H1 (cell line): ENCODE results near the gene LIMS1. TPM values are rescaled to one million over a fixed set of nuclear protein-coding genes. Genes with fewer than 3 reads are reported as not detected.

Source experiments
- BRCA1 ChIP-seq: IDR thresholded peaks from 2 replicates; pipeline ENCODE4 v1.6.1; 2012; ENCODE audit warnings: low read depth, low read length, improper control_type of control experiment
- SIN3A ChIP-seq, 2 experiments: IDR thresholded peaks in 1 of 2; conservative IDR thresholded peaks in 1 of 2; 2 replicates each; pipeline ENCODE4 v1.6.1; 2011 to 2012; ENCODE audit warnings: low read length in 2 of 2, improper control_type of control experiment in 1 of 2, low read depth in 1 of 2, mild to moderate bottlenecking in 1 of 2
- polyA plus RNA-seq, 7 experiments: library from polyadenylated mRNA; depleted of rRNA in 3 of 7; stranded (reverse) in 5 of 7; unstranded in 2 of 7; fragments of >200 nt in 5 of 7; fragments of 200-250 nt in 2 of 7; gene quantifications; 1 replicate in 5 of 7; 2 replicates in 1 of 7; 4 replicates in 1 of 7; pipeline versions ENCODE4 v1.2.1 to v1.2.3, GENCODE V29; 2011 to 2013; ENCODE audit warnings: missing spikeins in 2 of 7, mixed read lengths in 2 of 7
- total RNA-seq: library from RNA; stranded (reverse); fragmentation: NEBNext Ultra II Directional; extraction: Animal tissue kit (Norgen Biotek cat#: 25700); gene quantifications from 2 replicates; pipeline ENCODE4 v1.2.1, GENCODE V29; 2021
- TF ChIP-seq, protein P1 (sequence below): IDR thresholded peaks from 2 replicates; pipeline ENCODE4 v1.6.1; 2012; ENCODE audit warnings: low read length, inconsistent platforms

LIMS1 gene
- total and polyA plus RNA-seq, 2 of the 8 experiments (the other 6 are each of a cell fraction or from before 2014, with no cell fraction given), result 24.1 to 36.7 TPM

DNA sequence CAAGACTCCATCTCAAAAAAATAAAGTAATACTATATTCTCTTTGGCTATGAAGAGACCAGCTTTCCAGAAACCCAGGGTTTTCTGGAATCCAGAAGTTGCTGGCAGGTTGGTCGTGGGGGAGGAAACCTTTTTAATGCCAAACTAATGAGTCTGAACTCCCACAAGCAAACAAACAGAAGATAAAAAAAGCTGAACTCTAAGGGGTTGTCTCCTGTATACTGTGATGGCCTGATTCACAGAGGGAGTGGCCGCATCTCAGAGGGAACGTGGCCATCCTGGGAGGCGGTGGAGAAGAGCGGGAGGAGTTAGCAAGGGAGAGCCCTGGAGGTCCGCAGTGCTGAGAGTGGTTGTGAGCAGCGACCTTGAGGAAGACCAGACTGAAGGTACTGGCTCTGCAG lies 36.1 kb downstream of the LIMS1 start (continued):
- TF ChIP-seq SIN3A (conservative IDR thresholded peaks at IDR 0.05 in 1 of 2, IDR thresholded peaks at IDR 0.05 in 1 of 2; ENCODE audit: low read depth in 1 of 2, low read length in 2 of 2) (no peak), BRCA1 (no peak)
- TF ChIP-seq, protein P1, sequence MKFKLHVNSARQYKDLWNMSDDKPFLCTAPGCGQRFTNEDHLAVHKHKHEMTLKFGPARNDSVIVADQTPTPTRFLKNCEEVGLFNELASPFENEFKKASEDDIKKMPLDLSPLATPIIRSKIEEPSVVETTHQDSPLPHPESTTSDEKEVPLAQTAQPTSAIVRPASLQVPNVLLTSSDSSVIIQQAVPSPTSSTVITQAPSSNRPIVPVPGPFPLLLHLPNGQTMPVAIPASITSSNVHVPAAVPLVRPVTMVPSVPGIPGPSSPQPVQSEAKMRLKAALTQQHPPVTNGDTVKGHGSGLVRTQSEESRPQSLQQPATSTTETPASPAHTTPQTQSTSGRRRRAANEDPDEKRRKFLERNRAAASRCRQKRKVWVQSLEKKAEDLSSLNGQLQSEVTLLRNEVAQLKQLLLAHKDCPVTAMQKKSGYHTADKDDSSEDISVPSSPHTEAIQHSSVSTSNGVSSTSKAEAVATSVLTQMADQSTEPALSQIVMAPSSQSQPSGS, result no peak
